GM23338 (cell line): ENCODE results near the gene NT5M.

Experiments
- CREB1 ChIP-seq: fragments of 250-450 bp; sonication (Bioruptor Pico); IDR thresholded peaks from 2 replicates; pipeline ENCODE4 v1.5.0; 2020; ENCODE audit warnings: low read depth, mild to moderate bottlenecking, moderate library complexity
- ETS1 ChIP-seq: IDR thresholded peaks from 2 replicates; pipeline ENCODE4 v1.6.1; 2016; ENCODE audit warnings: antibody characterized with exemption
- EZH2 ChIP-seq: fragments of 200-600 bp; sonication (generic); IDR thresholded peaks from one replicate; pipeline ENCODE4 v1.8.0; 2017; ENCODE audit warnings: antibody characterized with exemption, mild to moderate bottlenecking, low read depth; ENCODE audit not compliant: unreplicated experiment
- EZH2phosphoT487 ChIP-seq: fragments of 200-600 bp; sonication (generic); IDR thresholded peaks from one replicate; pipeline ENCODE4 v1.8.1; 2018; ENCODE audit warnings: antibody characterized with exemption; ENCODE audit not compliant: unreplicated experiment
- JUNB ChIP-seq: IDR thresholded peaks from one replicate; pipeline ENCODE4 v1.6.1; 2016; ENCODE audit warnings: antibody characterized with exemption; ENCODE audit not compliant: unreplicated experiment
- NANOG ChIP-seq: IDR thresholded peaks from 2 replicates; pipeline ENCODE4 v1.6.1; 2016; ENCODE audit warnings: antibody characterized with exemption, borderline replicate concordance
- POLR2AphosphoS5 ChIP-seq: IDR thresholded peaks from 2 replicates; pipeline ENCODE4 v1.6.1; 2016; ENCODE audit warnings: antibody characterized with exemption, low read depth
- STAT1 ChIP-seq: IDR thresholded peaks from one replicate; pipeline ENCODE4 v1.6.1; 2016; ENCODE audit warnings: antibody characterized with exemption; ENCODE audit not compliant: unreplicated experiment
- ZNF114 ChIP-seq: fragments of 250-450 bp; sonication (Bioruptor Pico); IDR thresholded peaks from 2 replicates; pipeline ENCODE4 v1.5.0; 2020; ENCODE audit warnings: mild to moderate bottlenecking, moderate library complexity
- ZNF331 ChIP-seq: fragments of 250-450 bp; sonication (Bioruptor Pico); IDR thresholded peaks from 2 replicates; pipeline ENCODE4 v1.5.0; 2020; ENCODE audit warnings: low read depth, mild to moderate bottlenecking, moderate library complexity
- TF ChIP-seq, protein P1 (sequence below), 2 experiments: fragments of 200-600 bp in 1 of 2; sonication (generic) in 1 of 2; conservative IDR thresholded peaks; 2 replicates each; pipeline versions ENCODE4 v1.5.1 to v1.6.1; 2016 to 2017; ENCODE audit warnings: antibody characterized with exemption in 2 of 2, low read depth in 2 of 2, mild to moderate bottlenecking in 2 of 2, moderate library complexity in 1 of 2
- TF ChIP-seq, protein P2 (sequence below): IDR thresholded peaks from one replicate; pipeline ENCODE4 v1.6.1; 2018; ENCODE audit warnings: antibody characterized with exemption; ENCODE audit not compliant: unreplicated experiment

DNA sequence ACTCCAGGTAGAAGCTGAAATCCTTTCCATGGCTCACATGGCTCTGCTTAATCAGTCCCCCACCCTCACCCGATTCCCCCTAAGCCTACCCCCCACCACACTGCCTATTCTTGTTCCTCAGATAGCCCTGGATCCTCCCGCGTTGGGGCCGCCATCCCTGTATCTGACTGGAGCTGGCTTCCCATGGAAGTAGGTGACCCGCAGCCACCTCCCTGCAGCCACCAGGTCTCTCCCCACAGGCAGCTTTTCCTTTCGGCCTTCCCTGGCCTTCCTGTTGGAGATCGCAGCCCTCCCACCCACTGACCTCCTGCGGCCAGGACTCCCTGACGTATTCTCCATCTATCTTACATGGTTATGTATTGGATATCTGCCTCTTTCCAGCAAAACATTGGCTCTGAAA lies 91.3 kb downstream of the NT5M start:
- TF ChIP-seq, protein P1, sequence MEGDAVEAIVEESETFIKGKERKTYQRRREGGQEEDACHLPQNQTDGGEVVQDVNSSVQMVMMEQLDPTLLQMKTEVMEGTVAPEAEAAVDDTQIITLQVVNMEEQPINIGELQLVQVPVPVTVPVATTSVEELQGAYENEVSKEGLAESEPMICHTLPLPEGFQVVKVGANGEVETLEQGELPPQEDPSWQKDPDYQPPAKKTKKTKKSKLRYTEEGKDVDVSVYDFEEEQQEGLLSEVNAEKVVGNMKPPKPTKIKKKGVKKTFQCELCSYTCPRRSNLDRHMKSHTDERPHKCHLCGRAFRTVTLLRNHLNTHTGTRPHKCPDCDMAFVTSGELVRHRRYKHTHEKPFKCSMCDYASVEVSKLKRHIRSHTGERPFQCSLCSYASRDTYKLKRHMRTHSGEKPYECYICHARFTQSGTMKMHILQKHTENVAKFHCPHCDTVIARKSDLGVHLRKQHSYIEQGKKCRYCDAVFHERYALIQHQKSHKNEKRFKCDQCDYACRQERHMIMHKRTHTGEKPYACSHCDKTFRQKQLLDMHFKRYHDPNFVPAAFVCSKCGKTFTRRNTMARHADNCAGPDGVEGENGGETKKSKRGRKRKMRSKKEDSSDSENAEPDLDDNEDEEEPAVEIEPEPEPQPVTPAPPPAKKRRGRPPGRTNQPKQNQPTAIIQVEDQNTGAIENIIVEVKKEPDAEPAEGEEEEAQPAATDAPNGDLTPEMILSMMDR (conservative IDR thresholded peaks at IDR 0.05; ENCODE audit: low read depth in 2 of 2), result no peak
- TF ChIP-seq CREB1, result no peak
- TF ChIP-seq, protein P2, sequence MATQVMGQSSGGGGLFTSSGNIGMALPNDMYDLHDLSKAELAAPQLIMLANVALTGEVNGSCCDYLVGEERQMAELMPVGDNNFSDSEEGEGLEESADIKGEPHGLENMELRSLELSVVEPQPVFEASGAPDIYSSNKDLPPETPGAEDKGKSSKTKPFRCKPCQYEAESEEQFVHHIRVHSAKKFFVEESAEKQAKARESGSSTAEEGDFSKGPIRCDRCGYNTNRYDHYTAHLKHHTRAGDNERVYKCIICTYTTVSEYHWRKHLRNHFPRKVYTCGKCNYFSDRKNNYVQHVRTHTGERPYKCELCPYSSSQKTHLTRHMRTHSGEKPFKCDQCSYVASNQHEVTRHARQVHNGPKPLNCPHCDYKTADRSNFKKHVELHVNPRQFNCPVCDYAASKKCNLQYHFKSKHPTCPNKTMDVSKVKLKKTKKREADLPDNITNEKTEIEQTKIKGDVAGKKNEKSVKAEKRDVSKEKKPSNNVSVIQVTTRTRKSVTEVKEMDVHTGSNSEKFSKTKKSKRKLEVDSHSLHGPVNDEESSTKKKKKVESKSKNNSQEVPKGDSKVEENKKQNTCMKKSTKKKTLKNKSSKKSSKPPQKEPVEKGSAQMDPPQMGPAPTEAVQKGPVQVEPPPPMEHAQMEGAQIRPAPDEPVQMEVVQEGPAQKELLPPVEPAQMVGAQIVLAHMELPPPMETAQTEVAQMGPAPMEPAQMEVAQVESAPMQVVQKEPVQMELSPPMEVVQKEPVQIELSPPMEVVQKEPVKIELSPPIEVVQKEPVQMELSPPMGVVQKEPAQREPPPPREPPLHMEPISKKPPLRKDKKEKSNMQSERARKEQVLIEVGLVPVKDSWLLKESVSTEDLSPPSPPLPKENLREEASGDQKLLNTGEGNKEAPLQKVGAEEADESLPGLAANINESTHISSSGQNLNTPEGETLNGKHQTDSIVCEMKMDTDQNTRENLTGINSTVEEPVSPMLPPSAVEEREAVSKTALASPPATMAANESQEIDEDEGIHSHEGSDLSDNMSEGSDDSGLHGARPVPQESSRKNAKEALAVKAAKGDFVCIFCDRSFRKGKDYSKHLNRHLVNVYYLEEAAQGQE, result no peak
- TF ChIP-seq EZH2phosphoT487, result no peak
- TF ChIP-seq NANOG, result no peak
- TF ChIP-seq POLR2AphosphoS5, result no peak
- TF ChIP-seq EZH2, result no peak
- no peak for TF ChIP-seq ZNF114 (CRISPR knock-in tag)
- TF ChIP-seq JUNB, result no peak
- no peak for TF ChIP-seq ETS1
- no peak for TF ChIP-seq ZNF331 (CRISPR knock-in tag)
- TF ChIP-seq STAT1, result no peak
